CD8-positive, alpha-beta memory T cell (primary cell): ENCODE results near the gene ZFYVE21. TPM values are rescaled to one million over a fixed set of nuclear protein-coding genes. Genes with fewer than 3 reads are reported as not detected.

Experiments used
- CTCF ChIA-PET: fragments of 350-600 bp; sonication (Branson Sonifier 250); formaldehyde crosslinking; loops from one replicate; lab custom pipeline; 2021; ENCODE audit warnings: antibody characterized with exemption; lab: Charles Lee
- POLR2A ChIA-PET: fragments of 350-600 bp; sonication (Branson Sonifier 250); formaldehyde crosslinking; loops from one replicate; lab custom pipeline; 2021; ENCODE audit warnings: antibody characterized with exemption; lab: Charles Lee
- DNase-seq, 5 donors: peaks; one replicate each; pipeline versions ENCODE4 v3.0.0 to v3.0.0-alpha.2; 2020 to 2022; ENCODE audit warnings: mixed read lengths in 1 of 5
- H3K27ac ChIP-seq: one replicate; pipeline ENCODE4 v1.7.0; 2013; ENCODE audit warnings: low read depth, mild to moderate bottlenecking, low read length, moderate library complexity
- H3K27me3 ChIP-seq: 2 replicates; pipeline ENCODE4 v1.7.0; 2013; ENCODE audit warnings: low read length, mild to moderate bottlenecking; ENCODE audit not compliant: insufficient read depth, poor library complexity, severe bottlenecking
- H3K36me3 ChIP-seq: 2 replicates; pipeline ENCODE4 v1.7.0; 2013; ENCODE audit warnings: mild to moderate bottlenecking, low read length, moderate library complexity; ENCODE audit not compliant: insufficient read depth
- H3K4me1 ChIP-seq: 2 replicates; pipeline ENCODE4 v1.7.0; 2013; ENCODE audit warnings: mild to moderate bottlenecking, low read length, moderate library complexity; ENCODE audit not compliant: insufficient read depth
- H3K4me3 ChIP-seq: 2 replicates; pipeline ENCODE4 v1.7.0; 2013; ENCODE audit warnings: mild to moderate bottlenecking, low read length
- H3K9me3 ChIP-seq: 2 replicates; pipeline ENCODE4 v1.7.0; 2013; ENCODE audit warnings: mild to moderate bottlenecking, low read length
- H3K27ac Mint-ChIP-seq, 8 donors: one replicate each; pipeline ENCODE4 v1.8.0; 2020 to 2021; ENCODE audit warnings: mixed read lengths in 8 of 8, mild to moderate bottlenecking in 6 of 8, inconsistent platforms in 3 of 8, moderate library complexity in 3 of 8
- H3K27me3 Mint-ChIP-seq, 2 donors: one replicate each; pipeline ENCODE4 v1.8.0; 2020 to 2021; ENCODE audit warnings: mixed read lengths in 2 of 2, mild to moderate bottlenecking in 1 of 2, moderate library complexity in 1 of 2
- H3K36me3 Mint-ChIP-seq, 3 donors: one replicate each; pipeline ENCODE4 v1.8.0; 2020 to 2021; ENCODE audit warnings: mixed read lengths in 3 of 3, inconsistent platforms in 1 of 3, mild to moderate bottlenecking in 1 of 3
- H3K4me1 Mint-ChIP-seq, 3 donors: one replicate each; pipeline ENCODE4 v1.8.0; 2020 to 2021; ENCODE audit warnings: mixed read lengths in 3 of 3, inconsistent platforms in 1 of 3, mild to moderate bottlenecking in 1 of 3
- H3K4me3 Mint-ChIP-seq, 7 donors: one replicate each; pipeline ENCODE4 v1.8.0; 2020 to 2021; ENCODE audit warnings: mixed read lengths in 7 of 7, mild to moderate bottlenecking in 6 of 7, moderate library complexity in 4 of 7, inconsistent platforms in 2 of 7
- H3K9me3 Mint-ChIP-seq, 5 donors: one replicate each; pipeline ENCODE4 v1.8.0; 2020 to 2022; ENCODE audit warnings: mixed read lengths in 5 of 5, mild to moderate bottlenecking in 3 of 5, moderate library complexity in 2 of 5, inconsistent platforms in 1 of 5
- polyA plus RNA-seq: library from polyadenylated mRNA; unstranded; fragments of 300-500 nt; fragmentation: Illumina TruSeq; gene quantifications from one replicate; pipeline ENCODE4 v1.2.3, GENCODE V29; 2021
- total RNA-seq, 2 experiments: library from RNA; stranded (reverse); gene quantifications; one replicate each; pipeline ENCODE4 v1.2.3, GENCODE V29; 2021

ZFYVE21 gene
- total and polyA plus RNA-seq, 3 experiments from 2014 or later: 15.1 to 18.1 (median 15.9) TPM

- Histone ChIP-seq H3K4me3 (no peak overlapping the region), H3K27me3 (no peaks in the 10 kb centered on the region), H3K9me3 (no peaks in the 10 kb centered on the region), H3K4me1 (peaks cover 19% of the 10 kb centered on the region), H3K36me3 (no peaks in the 10 kb centered on the region), H3K27ac (no peak overlapping the region)
- Mint-ChIP-seq H3K27me3 (peaks cover 0 to 2% of the 10 kb centered on the region in 2 donors), H3K36me3 (peaks cover 0 to 4% (median 0%) of the 10 kb centered on the region in 3 donors), H3K27ac (peak overlapping the region in 6 of 8 donors; percentile 7 to 85 (median 27)), H3K4me1 (peaks cover 26 to 64% (median 47%) of the 10 kb centered on the region in 3 donors), H3K9me3 (no peaks in the 10 kb centered on the region), H3K4me3 (peak overlapping the region; percentile 76 to 90 (median 81))
- DNase-seq: no peak
- ChIA-PET POLR2A (no interaction called here), CTCF (no interaction called here)
These were observed 1.3 kb downstream of the ZFYVE21 start for GRCh38 chr14:103716899-103717411.

GRCh38 chr14:103718572-103718971, 3.0 kb downstream of the ZFYVE21 start:
- Histone ChIP-seq H3K4me3 (no peak overlapping the region), H3K9me3 (no peaks in the 10 kb centered on the region), H3K36me3 (no peaks in the 10 kb centered on the region), H3K27me3 (no peaks in the 10 kb centered on the region), H3K27ac (no peak overlapping the region), H3K4me1 (peaks cover 19% of the 10 kb centered on the region)
- POLR2A ChIA-PET: interaction anchor here (0.6 kb wide), 1 partner anchor 12 kb away, joined by 4 read pairs; no protein-coding TSS in a partner anchor
- no peak for DNase-seq
- H3K4me1 Mint-ChIP-seq: peaks cover 19 to 55% (median 47%) of the 10 kb centered on the region in 3 donors
- CTCF ChIA-PET: no interaction called here
- H3K9me3 Mint-ChIP-seq: no peaks in the 10 kb centered on the region
- peak overlapping the region in 2 of 7 donors; percentile 50 to 54 for H3K4me3 Mint-ChIP-seq
- peaks cover 0 to 2% of the 10 kb centered on the region in 2 donors for H3K27me3 Mint-ChIP-seq
- H3K36me3 Mint-ChIP-seq: peaks cover 0 to 4% (median 0%) of the 10 kb centered on the region in 3 donors
- H3K27ac Mint-ChIP-seq: no peak overlapping the region

DNA sequence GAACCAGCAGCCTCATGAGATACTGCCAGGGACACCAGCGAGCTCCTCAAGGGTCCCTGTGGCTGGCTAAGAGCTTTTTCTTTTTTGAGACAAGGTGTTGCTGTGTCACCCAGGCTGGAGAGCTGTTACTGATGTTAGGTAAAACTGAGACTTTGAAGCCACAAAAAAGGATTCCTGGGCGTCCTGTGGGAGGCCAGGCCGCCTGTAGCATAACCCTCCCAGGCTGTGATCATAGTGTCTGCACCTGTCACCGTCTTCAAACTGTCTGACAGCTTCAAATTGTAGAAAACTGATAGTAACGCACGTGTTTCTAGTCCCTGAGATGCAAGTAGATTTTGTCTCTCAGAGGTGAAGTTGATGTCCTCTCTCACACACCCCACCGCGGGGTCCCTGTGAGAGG, 4.1 kb downstream of the ZFYVE21 start:
- no peak for DNase-seq
- Histone ChIP-seq H3K4me1 (peaks cover 8% of the 10 kb centered on the region), H3K9me3 (no peaks in the 10 kb centered on the region), H3K4me3 (no peak overlapping the region), H3K27me3 (no peaks in the 10 kb centered on the region), H3K27ac (no peak overlapping the region), H3K36me3 (no peaks in the 10 kb centered on the region)
- no peaks in the 10 kb centered on the region for H3K9me3 Mint-ChIP-seq
- peak overlapping the region in 2 of 7 donors; percentile 76 to 85 for H3K4me3 Mint-ChIP-seq
- peak overlapping the region in 2 of 8 donors; percentile 24 to 37 for H3K27ac Mint-ChIP-seq
- H3K27me3 Mint-ChIP-seq: peaks cover 0 to 2% of the 10 kb centered on the region in 2 donors
- CTCF ChIA-PET: no interaction called here
- H3K4me1 Mint-ChIP-seq: peaks cover 17 to 44% (median 37%) of the 10 kb centered on the region in 3 donors
- H3K36me3 Mint-ChIP-seq: peaks cover 0 to 4% (median 0%) of the 10 kb centered on the region in 3 donors
- POLR2A ChIA-PET: no interaction called here

DNA sequence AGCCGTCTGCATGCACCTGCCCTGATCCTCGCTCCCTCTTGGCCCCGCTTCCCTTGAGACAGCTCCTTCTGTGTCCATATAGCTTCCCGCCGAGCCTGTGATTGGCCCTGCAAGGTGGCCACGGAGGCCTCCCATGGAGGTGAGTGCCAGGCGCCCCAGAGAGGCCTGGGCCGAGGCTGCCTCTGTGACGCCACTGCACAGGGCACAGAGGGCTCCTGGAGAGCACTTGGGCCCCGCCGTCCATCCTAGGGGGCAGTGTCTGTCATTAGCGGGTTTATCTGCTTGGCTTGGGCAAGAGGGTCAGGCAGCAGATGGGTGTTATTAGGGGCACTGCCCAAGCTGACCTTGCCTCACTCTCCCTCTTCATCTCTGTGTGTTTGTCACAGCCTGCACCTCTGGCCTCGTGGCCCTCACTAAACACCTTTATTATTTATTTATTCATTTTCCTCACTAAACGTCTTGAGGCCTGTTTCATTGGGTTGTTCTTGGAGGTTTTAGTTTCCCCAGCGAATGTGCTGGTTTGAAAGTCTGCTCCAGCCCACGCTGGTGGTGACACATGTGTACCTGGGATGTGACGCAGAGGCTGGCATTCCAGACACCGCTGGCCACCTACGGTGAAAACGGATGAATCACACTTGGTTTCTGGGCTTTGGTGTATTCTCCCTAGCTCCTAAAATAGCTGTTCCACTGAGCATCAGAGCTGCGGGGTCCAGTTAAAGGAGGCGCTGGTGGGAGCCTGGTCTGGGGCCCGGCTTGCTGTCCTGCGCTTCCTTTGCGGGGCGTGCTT, 5.9 kb downstream of the ZFYVE21 start:
- peak overlapping the region in 1 of 8 donors; percentile 9 for H3K27ac Mint-ChIP-seq
- ChIA-PET CTCF (no interaction called here), POLR2A (no interaction called here)
- H3K4me1 ChIP-seq: peaks cover 6% of the 10 kb centered on the region
- H3K27me3 Mint-ChIP-seq: no peaks in the 10 kb centered on the region
- H3K9me3 ChIP-seq: no peaks in the 10 kb centered on the region
- no peak for DNase-seq
- no peak overlapping the region for H3K4me3 ChIP-seq
- no peak overlapping the region for H3K27ac ChIP-seq
- H3K27me3 ChIP-seq: no peaks in the 10 kb centered on the region
- H3K4me3 Mint-ChIP-seq: no peak overlapping the region
- no peaks in the 10 kb centered on the region for H3K9me3 Mint-ChIP-seq
- H3K4me1 Mint-ChIP-seq: peaks cover 14 to 38% (median 32%) of the 10 kb centered on the region in 3 donors
- peaks cover 0 to 2% (median 0%) of the 10 kb centered on the region in 3 donors for H3K36me3 Mint-ChIP-seq
- H3K36me3 ChIP-seq: no peaks in the 10 kb centered on the region

DNA sequence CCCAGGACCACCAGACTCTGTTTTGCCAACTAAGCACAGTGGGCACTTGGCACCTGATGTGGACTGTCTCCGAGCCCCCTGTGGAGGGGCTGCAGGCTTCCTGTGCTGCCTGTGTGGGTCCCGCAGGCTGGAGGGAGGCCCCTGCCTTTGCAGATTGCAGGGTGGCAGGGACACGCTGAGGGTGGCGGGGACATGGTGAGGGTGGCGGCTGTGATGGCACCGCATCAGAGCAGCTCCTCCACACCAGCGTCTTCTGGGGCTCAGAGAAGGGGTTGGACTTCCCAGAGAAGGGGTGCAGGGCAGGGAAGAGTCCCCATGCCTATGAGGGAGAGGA, 8.1 kb downstream of the ZFYVE21 start:
- Mint-ChIP-seq H3K4me3 (no peak overlapping the region), H3K27me3 (no peaks in the 10 kb centered on the region), H3K36me3 (peaks cover 0 to 8% (median 0%) of the 10 kb centered on the region in 3 donors), H3K9me3 (no peaks in the 10 kb centered on the region), H3K4me1 (peaks cover 3 to 18% (median 14%) of the 10 kb centered on the region in 3 donors), H3K27ac (peak overlapping the region in 1 of 8 donors; percentile 69)
- no peaks in the 10 kb centered on the region for H3K27me3 ChIP-seq
- peaks cover 2% of the 10 kb centered on the region for H3K36me3 ChIP-seq
- ChIA-PET POLR2A (interaction anchor here (0.6 kb wide), 1 partner anchor 43 kb away, joined by 7 read pairs; no protein-coding TSS in a partner anchor), CTCF (no interaction called here)
- H3K9me3 ChIP-seq: no peaks in the 10 kb centered on the region
- H3K27ac ChIP-seq: no peak overlapping the region
- H3K4me3 ChIP-seq: no peak overlapping the region
- no peak for DNase-seq
- no peaks in the 10 kb centered on the region for H3K4me1 ChIP-seq

DNA sequence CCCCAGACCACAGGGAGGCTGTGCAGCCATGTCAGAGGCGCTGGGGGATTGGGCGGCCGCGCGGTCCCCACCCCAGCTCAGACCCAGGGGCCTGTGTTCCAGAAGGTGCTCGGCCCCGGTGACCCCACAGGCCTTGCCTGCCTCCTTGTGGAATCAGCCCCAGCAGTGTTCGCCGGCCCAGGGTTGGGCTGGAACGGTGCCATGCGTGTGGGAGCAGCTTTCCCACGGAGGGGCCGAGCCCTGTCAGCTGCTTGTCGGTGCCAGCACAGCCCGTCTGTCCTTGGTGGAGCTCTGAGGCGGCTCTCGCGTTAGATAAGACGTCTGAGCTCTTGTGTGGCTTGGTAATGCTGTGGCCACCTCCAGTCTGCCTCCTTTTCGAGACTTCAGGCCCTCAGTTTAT, 8.5 kb downstream of the ZFYVE21 start:
- no peak overlapping the region for H3K27ac Mint-ChIP-seq
- peaks cover 2 to 15% (median 12%) of the 10 kb centered on the region in 3 donors for H3K4me1 Mint-ChIP-seq
- no peaks in the 10 kb centered on the region for H3K27me3 Mint-ChIP-seq
- H3K9me3 Mint-ChIP-seq: no peaks in the 10 kb centered on the region
- no peak overlapping the region for H3K4me3 ChIP-seq
- no peak overlapping the region for H3K4me3 Mint-ChIP-seq
- H3K36me3 Mint-ChIP-seq: peaks cover 0 to 12% (median 0%) of the 10 kb centered on the region in 3 donors
- H3K27me3 ChIP-seq: no peaks in the 10 kb centered on the region
- H3K4me1 ChIP-seq: no peaks in the 10 kb centered on the region
- no peak for DNase-seq
- no peaks in the 10 kb centered on the region for H3K9me3 ChIP-seq
- H3K27ac ChIP-seq: no peak overlapping the region
- H3K36me3 ChIP-seq: peaks cover 6% of the 10 kb centered on the region
- ChIA-PET CTCF (no interaction called here), POLR2A (interaction anchor here (0.6 kb wide), 1 partner anchor 44 kb away, joined by 7 read pairs; no protein-coding TSS in a partner anchor)

DNA sequence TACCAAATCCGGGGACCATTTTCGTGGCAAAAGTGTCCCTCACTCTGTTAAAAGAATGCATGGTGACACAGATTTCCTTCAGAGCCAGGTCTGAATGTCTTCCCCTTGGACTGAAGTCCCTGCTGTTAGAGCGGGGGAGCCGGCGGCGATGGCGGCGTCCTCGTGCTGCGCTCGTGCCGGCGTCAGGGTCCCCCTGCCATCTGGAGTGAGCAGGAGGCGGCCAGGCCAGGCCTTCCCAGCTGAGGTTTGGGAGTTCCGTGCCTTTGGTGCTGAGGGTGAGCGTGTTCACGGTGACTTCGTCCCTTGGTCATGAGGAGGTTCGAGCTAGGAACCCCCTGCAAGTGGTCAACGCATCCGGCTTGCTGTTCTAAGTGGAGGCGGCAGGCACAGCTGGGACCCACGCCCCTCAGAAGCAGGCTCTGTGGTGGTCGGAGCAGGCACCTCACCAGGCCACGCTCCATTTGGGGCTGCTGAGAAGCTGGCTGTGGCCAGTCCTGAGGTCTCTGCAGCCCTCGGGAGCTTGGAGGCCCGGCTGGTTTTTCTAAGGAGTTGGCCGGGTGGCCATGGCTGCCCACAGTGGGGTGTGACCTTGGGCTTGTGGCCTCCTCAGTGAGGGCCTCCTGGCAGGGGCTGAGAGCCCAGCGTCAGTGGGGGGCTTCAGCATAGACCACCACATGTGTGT, 9.5 kb downstream of the ZFYVE21 start:
- H3K4me1 Mint-ChIP-seq: peaks cover 2 to 5% (median 2%) of the 10 kb centered on the region in 3 donors
- no peak overlapping the region for H3K27ac Mint-ChIP-seq
- H3K27ac ChIP-seq: no peak overlapping the region
- no peaks in the 10 kb centered on the region for H3K9me3 Mint-ChIP-seq
- H3K36me3 ChIP-seq: peaks cover 11% of the 10 kb centered on the region
- no peak overlapping the region for H3K4me3 Mint-ChIP-seq
- H3K9me3 ChIP-seq: no peaks in the 10 kb centered on the region
- POLR2A ChIA-PET: no interaction called here
- CTCF ChIA-PET: no interaction called here
- no peaks in the 10 kb centered on the region for H3K4me1 ChIP-seq
- H3K4me3 ChIP-seq: no peak overlapping the region
- H3K27me3 ChIP-seq: no peaks in the 10 kb centered on the region
- DNase-seq: no peak
- peaks cover 0 to 21% (median 3%) of the 10 kb centered on the region in 3 donors for H3K36me3 Mint-ChIP-seq
- H3K27me3 Mint-ChIP-seq: no peaks in the 10 kb centered on the region
